Measurements from ENCODE around the gene COL10A1.
A peak's percentile ranks its signal among the peaks of the same experiment; 100 is the strongest.

DNA sequence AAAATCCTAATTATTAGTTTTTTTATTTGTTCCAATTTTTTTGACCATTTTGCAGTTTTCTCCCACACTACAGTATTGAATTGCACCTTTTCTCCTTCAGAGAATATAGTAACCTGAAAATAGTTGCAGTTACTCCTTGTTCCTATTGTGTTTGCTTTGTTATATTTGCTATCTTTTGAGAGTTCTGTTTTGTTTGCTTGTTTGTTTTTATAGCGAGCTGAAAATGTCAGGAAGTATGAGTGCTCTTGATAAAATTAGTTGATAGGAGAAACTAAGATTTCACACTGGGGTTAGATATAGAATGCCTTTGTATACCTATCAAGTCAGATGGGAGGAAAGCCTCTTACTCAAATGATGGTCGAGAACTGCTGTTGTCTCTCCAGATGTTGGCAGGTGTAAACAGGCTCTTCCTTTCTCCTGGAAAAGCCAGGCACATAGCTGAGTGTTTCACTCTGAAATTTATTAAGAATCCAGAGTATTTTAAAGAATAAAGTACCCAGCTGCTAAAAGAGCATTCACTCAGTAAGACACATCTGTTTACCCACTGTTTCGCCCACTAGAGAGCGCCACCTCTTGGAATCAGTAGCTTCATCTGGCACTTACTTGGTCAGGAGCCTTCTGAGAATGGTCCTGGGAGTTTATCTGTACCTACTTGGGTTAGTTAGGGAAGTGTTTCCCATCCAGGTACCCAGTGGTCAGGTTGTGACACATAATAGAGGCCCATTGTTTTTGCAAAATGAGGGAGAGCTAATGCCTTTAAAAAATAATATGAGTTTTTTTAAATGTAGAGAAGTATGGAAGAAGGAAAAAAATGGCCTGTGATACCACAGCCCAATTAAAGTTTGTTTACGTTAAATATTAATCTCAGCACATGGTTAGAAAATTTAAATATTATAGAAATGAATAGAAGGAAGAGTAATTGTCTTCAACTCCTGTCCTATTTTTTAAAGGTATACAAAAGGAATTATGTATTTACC is 14.1 kb downstream of the COL10A1 start:
- no peak for TF ChIP-seq POLR2A (IDR thresholded peaks at IDR 0.05)
- TF ChIP-seq, protein P1, sequence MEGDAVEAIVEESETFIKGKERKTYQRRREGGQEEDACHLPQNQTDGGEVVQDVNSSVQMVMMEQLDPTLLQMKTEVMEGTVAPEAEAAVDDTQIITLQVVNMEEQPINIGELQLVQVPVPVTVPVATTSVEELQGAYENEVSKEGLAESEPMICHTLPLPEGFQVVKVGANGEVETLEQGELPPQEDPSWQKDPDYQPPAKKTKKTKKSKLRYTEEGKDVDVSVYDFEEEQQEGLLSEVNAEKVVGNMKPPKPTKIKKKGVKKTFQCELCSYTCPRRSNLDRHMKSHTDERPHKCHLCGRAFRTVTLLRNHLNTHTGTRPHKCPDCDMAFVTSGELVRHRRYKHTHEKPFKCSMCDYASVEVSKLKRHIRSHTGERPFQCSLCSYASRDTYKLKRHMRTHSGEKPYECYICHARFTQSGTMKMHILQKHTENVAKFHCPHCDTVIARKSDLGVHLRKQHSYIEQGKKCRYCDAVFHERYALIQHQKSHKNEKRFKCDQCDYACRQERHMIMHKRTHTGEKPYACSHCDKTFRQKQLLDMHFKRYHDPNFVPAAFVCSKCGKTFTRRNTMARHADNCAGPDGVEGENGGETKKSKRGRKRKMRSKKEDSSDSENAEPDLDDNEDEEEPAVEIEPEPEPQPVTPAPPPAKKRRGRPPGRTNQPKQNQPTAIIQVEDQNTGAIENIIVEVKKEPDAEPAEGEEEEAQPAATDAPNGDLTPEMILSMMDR (IDR thresholded peaks at IDR 0.05) = peak; percentile 2 to 43
- no peak for TF ChIP-seq EP300 (IDR thresholded peaks at IDR 0.05)
- TF ChIP-seq POLR2AphosphoS5 (IDR thresholded peaks at IDR 0.05) = no peak

All from suprapubic skin (tissue), 4 donors.